Breast epithelium (tissue), 4 donors: ENCODE results near the gene SLC6A18. TPM values are rescaled to one million over a fixed set of nuclear protein-coding genes. Genes with fewer than 3 reads are reported as not detected.
"Not testable (repeated sequence)": the region's sequence is repeated elsewhere in the genome, so short reads cannot be mapped to it uniquely, and the experiment has no call there.

ENCODE experiments used
- DNase-seq, 2 donors: peaks; one replicate each; pipeline ENCODE4 v3.0.0-alpha.2; 2019; ENCODE audit warnings: low spot score in 2 of 2
- H3K27ac ChIP-seq, 2 donors: fragments of 200-600 bp; sonication (generic) in 1 of 2; one replicate each; pipeline ENCODE4 v1.5.1; 2016 to 2019; ENCODE audit warnings: mild to moderate bottlenecking in 1 of 2
- H3K27me3 ChIP-seq, 2 donors: fragments of 200-600 bp; sonication (generic) in 1 of 2; one replicate each; pipeline versions ENCODE4 v1.5.1 to v1.6.0; 2017 to 2019; ENCODE audit warnings: control low read depth in 1 of 2, mild to moderate bottlenecking in 1 of 2
- H3K36me3 ChIP-seq: fragments of 200-600 bp; one replicate; pipeline ENCODE4 v1.5.1; 2019
- H3K4me1 ChIP-seq, 2 donors: fragments of 200-600 bp; sonication (generic); one replicate each; pipeline ENCODE4 v1.5.1; 2016 to 2019; ENCODE audit warnings: control low read depth in 1 of 2
- H3K4me3 ChIP-seq, 3 donors: fragments of 200-600 bp; sonication (generic); 1 replicate in 2 of 3; 2 replicates in 1 of 3; pipeline ENCODE4 v1.5.1; 2016 to 2019; ENCODE audit warnings: mild to moderate bottlenecking in 3 of 3, moderate library complexity in 2 of 3
- H3K9me3 ChIP-seq, 2 donors: fragments of 200-600 bp; sonication (generic) in 1 of 2; one replicate each; pipeline ENCODE4 v1.5.1; 2016 to 2019; ENCODE audit warnings: control low read depth in 1 of 2
- CTCF ChIP-seq, 3 donors: fragments of 450-650 bp; IDR thresholded peaks; one replicate each; pipeline ENCODE4 v1.5.1; 2016 to 2017; ENCODE audit warnings: antibody characterized with exemption in 3 of 3, mild to moderate bottlenecking in 3 of 3, moderate library complexity in 3 of 3
- POLR2A ChIP-seq: fragments of 450-650 bp; IDR thresholded peaks from one replicate; pipeline ENCODE4 v1.6.1; 2016; ENCODE audit warnings: antibody characterized with exemption, mild to moderate bottlenecking, moderate library complexity
- POLR2AphosphoS5 ChIP-seq, 3 donors: sonication (generic); formaldehyde crosslinking; IDR thresholded peaks; one replicate each; pipeline ENCODE4 v1.6.1; 2017; ENCODE audit warnings: antibody characterized with exemption in 3 of 3
- intact Hi-C: fragments of 100-400 bp; cut with DNase I; formaldehyde crosslinking; loops from one replicate; pipeline ENCODE4 v1.15.1; 2023; ENCODE audit warnings: low total_unique reads
- total RNA-seq, 3 donors: library from RNA; depleted of rRNA; stranded (reverse); fragments of >200 nt; gene quantifications; one replicate each; pipeline ENCODE4 v1.1.0, GENCODE V29; 2016

The SLC6A18 gene
- total RNA-seq, 3 donors from 2014 or later = not detected

DNA sequence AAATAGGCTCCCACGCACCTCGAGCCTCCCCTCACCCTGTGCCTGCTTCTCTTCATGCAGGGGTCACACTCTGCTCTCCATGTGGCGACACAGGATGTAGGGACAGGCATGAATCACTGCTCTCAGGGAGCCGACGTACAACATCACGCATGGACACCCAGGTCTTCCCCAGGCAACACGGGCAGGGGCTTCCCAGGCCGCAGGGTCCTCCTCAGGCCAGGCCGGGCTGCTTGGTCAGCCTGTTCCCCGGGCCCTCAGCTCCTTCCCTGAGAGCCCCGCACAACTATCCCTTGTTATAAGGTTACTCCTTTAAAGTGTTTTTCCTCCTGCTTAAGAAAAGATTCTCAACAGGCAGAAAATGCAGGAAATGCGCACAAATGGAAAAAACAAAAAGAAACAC, 1.1 kb downstream of the SLC6A18 start:
- Histone ChIP-seq H3K36me3 (no peaks in the 10 kb centered on the region), H3K27me3 (peaks cover 0 to 60% of the 10 kb centered on the region in 2 donors), H3K27ac (no peak overlapping the region), H3K4me3 (no peak overlapping the region), H3K9me3 (no peaks in the 10 kb centered on the region), H3K4me1 (no peaks in the 10 kb centered on the region)
- intact Hi-C loops = no loop called here
- TF ChIP-seq POLR2A = no peak
- no peak for TF ChIP-seq POLR2AphosphoS5 (IDR thresholded peaks at IDR 0.05)
- TF ChIP-seq CTCF (IDR thresholded peaks at IDR 0.05) = no peak
- DNase-seq = no peak

GRCh38 chr5:1226839-1227581, 1.8 kb downstream of the SLC6A18 start:
- H3K27ac ChIP-seq = no peak overlapping the region
- H3K27me3 ChIP-seq = peaks cover 0 to 64% of the 10 kb centered on the region in 2 donors
- no peaks in the 10 kb centered on the region for H3K36me3 ChIP-seq
- intact Hi-C loops = no loop called here
- no peak for TF ChIP-seq CTCF (IDR thresholded peaks at IDR 0.05)
- no peak for TF ChIP-seq POLR2A
- TF ChIP-seq POLR2AphosphoS5 (IDR thresholded peaks at IDR 0.05) = no peak
- DNase-seq = no peak
- no peaks in the 10 kb centered on the region for H3K9me3 ChIP-seq
- no peak overlapping the region for H3K4me3 ChIP-seq
- no peaks in the 10 kb centered on the region for H3K4me1 ChIP-seq

DNA sequence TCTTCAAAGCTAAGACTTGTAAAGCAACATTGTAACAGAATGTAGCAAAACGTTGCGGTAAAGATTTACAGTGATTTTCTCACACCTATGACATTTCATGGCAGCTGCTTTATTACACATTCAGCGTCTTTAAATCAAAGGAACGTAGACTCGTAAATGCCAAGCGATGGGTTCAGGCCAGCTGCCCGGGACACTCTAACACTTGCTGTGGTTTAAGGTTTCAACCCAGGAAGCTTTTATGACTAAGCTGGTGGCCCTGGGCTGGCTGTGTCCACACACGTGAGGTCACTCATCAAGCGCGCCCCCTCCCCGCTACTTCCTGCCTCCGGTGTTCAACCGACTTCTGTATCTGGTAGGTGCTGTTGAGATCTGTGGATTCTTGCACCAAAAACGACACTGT, 2.5 kb downstream of the SLC6A18 start:
- intact Hi-C loops = no loop called here
- H3K27me3 ChIP-seq = peaks cover 0 to 68% of the 10 kb centered on the region in 2 donors
- no peak for TF ChIP-seq CTCF (IDR thresholded peaks at IDR 0.05)
- TF ChIP-seq POLR2AphosphoS5 (IDR thresholded peaks at IDR 0.05) = no peak
- TF ChIP-seq POLR2A = no peak
- no peaks in the 10 kb centered on the region for H3K4me1 ChIP-seq
- no peaks in the 10 kb centered on the region for H3K36me3 ChIP-seq
- no peak overlapping the region for H3K27ac ChIP-seq
- H3K9me3 ChIP-seq = peaks cover 0 to under 1% of the 10 kb centered on the region in 2 donors
- DNase-seq = no peak
- no peak overlapping the region for H3K4me3 ChIP-seq

DNA sequence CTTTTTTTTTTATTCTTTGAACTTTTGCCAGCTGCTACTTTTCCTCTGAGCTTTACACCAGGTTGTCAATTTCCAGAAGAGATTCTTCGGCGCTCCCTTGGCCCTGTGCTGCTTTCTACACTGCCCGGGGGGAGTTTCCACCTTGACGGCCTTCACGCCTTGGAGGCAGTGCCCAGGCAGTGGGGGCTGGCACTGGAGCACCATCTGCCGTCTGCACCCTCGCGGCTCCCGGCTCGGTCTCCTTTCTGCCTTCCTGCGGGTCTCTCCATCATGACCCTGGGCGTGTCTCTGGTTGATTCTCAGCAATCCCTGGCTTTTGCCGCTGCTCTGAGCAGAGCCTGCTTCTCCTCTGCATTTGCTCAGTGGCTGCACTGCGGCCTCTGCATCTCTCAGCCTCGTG, 2.9 kb downstream of the SLC6A18 start:
- DNase-seq = no peak
- H3K4me1 ChIP-seq = no peaks in the 10 kb centered on the region
- peaks cover 0 to 72% of the 10 kb centered on the region in 2 donors for H3K27me3 ChIP-seq

GRCh38 chr5:1229023-1229422, 3.8 kb downstream of the SLC6A18 start:
- DNase-seq, intact Hi-C loops, H3K4me1 ChIP-seq, H3K9me3 ChIP-seq, H3K27ac ChIP-seq, H3K36me3 ChIP-seq, H3K4me3 ChIP-seq: not testable (repeated sequence)
- peaks cover 0 to 71% of the 10 kb centered on the region in 2 donors for H3K27me3 ChIP-seq

More for the DNA sequence above, 2.9 kb downstream of the SLC6A18 start:
- Histone ChIP-seq H3K4me3 (no peak overlapping the region), H3K27ac (no peak overlapping the region), H3K36me3 (no peaks in the 10 kb centered on the region), H3K9me3 (peaks cover 0 to 3% of the 10 kb centered on the region in 2 donors)
- intact Hi-C loops = no loop called here
- TF ChIP-seq CTCF (IDR thresholded peaks at IDR 0.05) (no peak), POLR2A (no peak), POLR2AphosphoS5 (IDR thresholded peaks at IDR 0.05) (no peak)
